Heart right ventricle (tissue), 16 donors: ENCODE results near the gene FAM53A. TPM values are rescaled to one million over a fixed set of nuclear protein-coding genes. Genes with fewer than 3 reads are reported as not detected.

Source experiments
- ATAC-seq, 8 donors: fragments of 200-7000 bp; cut with Tn5 transposase; one replicate each; pipeline ENCODE4 v1.9.1; 2020; ENCODE audit warnings: mild to moderate bottlenecking in 8 of 8, moderate library complexity in 8 of 8, moderate number of reproducible peaks in 1 of 8
- DNase-seq, 2 donors: peaks; one replicate each; pipeline ENCODE4 v3.0.0-alpha.2; 2020
- H3K27ac ChIP-seq, 10 donors: fragments of 200-600 bp; sonication (generic) in 2 of 10; one replicate each; pipeline versions ENCODE4 v1.5.0 to v1.8.0; 2020 to 2022; ENCODE audit warnings: mild to moderate bottlenecking in 3 of 10
- H3K27me3 ChIP-seq, 7 donors: fragments of 200-600 bp; one replicate each; pipeline ENCODE4 v1.8.0; 2021 to 2022; ENCODE audit warnings: mild to moderate bottlenecking in 2 of 7
- H3K36me3 ChIP-seq, 9 donors: fragments of 200-600 bp; sonication (generic) in 1 of 9; one replicate each; pipeline versions ENCODE4 v1.5.0 to v1.8.0; 2020 to 2022; ENCODE audit warnings: mild to moderate bottlenecking in 2 of 9
- H3K4me1 ChIP-seq, 9 donors: fragments of 200-600 bp; sonication (generic) in 1 of 9; one replicate each; pipeline versions ENCODE4 v1.5.0 to v1.8.0; 2020 to 2022; ENCODE audit warnings: mild to moderate bottlenecking in 4 of 9
- H3K4me3 ChIP-seq, 10 donors: fragments of 200-600 bp; sonication (generic) in 2 of 10; one replicate each; pipeline versions ENCODE4 v1.5.0 to v1.8.0; 2020 to 2022; ENCODE audit warnings: mild to moderate bottlenecking in 7 of 10, moderate library complexity in 2 of 10
- H3K9me3 ChIP-seq, 11 donors: fragments of 200-600 bp in 10 of 11; sonication (generic) in 2 of 11; one replicate each; pipeline versions ENCODE4 v1.5.0 to v1.8.0; 2013 to 2022; ENCODE audit warnings: mild to moderate bottlenecking in 2 of 11, control low read depth in 1 of 11, moderate library complexity in 1 of 11
- WGBS, 2 donors: extraction: QIAGEN DNeasy Blood & Tissue Kit; methylation state at CpG; one replicate each; pipeline ENCODE4 v1.1.7; 2013; ENCODE audit warnings: inconsistent platforms in 1 of 2; 5-methylcytosine and 5-hydroxymethylcytosine counted together
- intact Hi-C, 10 donors: fragments of 100-400 bp; cut with DNase I; formaldehyde crosslinking; loops; one replicate each; pipeline versions ENCODE4 v1.11.1 to v1.14.2; 2022
- polyA plus RNA-seq, 2 donors: library from polyadenylated mRNA; stranded (reverse); fragments of 200-250 nt; gene quantifications; one replicate each; pipeline ENCODE4 v1.2.3, GENCODE V29; 2013
- total RNA-seq, 10 donors: library from RNA; stranded (reverse); fragmentation: NEBNext Ultra II Directional in 3 of 10; extraction: Animal tissue kit (Norgen Biotek cat#: 25700) in 3 of 10; gene quantifications; one replicate each; pipeline versions ENCODE4 v1.2.1 to v1.2.4, GENCODE V29; 2021 to 2023
- TF ChIP-seq, protein P1 (sequence below), 9 donors: fragments of 200-600 bp; sonication (generic) in 2 of 9; IDR thresholded peaks; one replicate each; pipeline versions ENCODE4 v1.5.0 to v1.8.0; 2021 to 2022; ENCODE audit warnings: antibody characterized with exemption in 9 of 9, mild to moderate bottlenecking in 5 of 9, moderate library complexity in 1 of 9
- donor health status: Arrhythmogenic right ventricular cardiomyopathy.
- donor health status: ischemic (EF 13 %, LVEDD 7.1; RV severe dilation, severe dysfunction).
- donor health status: healthy with polysubstance abuse.
- donor health status: DM: no; HTN: yes; CAD: no.
- donor health status: DM: no; HTN: no; CAD: no.
- donor health status: ischemic (EF 25% LVEDD 6.9; RV normal size, moderate dysfunction).
- donor health status: ischemic (EF 25% LVEDD 5.7; RV mildly dilated, moderate dysfunction).
- donor health status: healthy.
- donor health status: DM: yes; HTN: yes; CAD: no.
- donor health status: Ischemic cardiomyopathy.
- donor health status: ischemic (EF 35%, LVEDD 5.7; RV mildly dilated, moderate dysfunction).
- donor health status: nonischemic (EF 11% LVEDD 7.7; RV severe dilation, severe dysfunction).
- donor health status: DM: yes; HTN: yes; CAD: no.
- donor health status: PGD.
- donor health status: ischemic (EF 29% LVEDD 5.4; RV normal size, mild dysfunction).
- donor health status: nonischemic (EF 23%, LVEDD 6.1; RV moderate dilation, normal function).

FAM53A gene
- total and polyA plus RNA-seq, 12 donors, result 0.24 to 1.5 (median 0.74) TPM

DNA sequence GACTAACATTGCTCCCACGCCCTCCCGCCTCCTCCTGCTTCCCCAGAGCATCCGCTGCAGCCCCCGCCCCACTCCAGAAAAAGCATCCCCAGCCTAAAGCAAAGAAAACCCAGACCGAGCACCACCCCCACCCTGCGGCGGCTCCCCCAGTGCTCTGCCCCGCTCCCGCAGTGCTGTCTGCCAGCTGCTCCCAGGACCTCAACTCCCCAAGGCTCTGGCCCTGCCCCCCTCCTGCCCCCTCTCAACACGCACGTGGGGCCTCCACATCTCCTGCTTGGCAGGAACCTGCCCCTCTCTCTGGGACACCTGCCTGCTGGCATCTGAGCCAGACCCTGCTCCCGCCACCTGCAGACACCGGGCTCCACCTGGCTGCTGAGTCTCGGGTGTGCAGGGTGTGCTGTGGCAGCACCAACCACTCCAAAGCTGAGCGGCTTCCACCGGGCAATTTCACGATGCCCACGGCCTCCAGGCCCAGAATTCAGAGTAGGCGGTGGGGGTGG lies 79.4 kb downstream of the FAM53A start:
- Histone ChIP-seq H3K4me3 (no peak overlapping the region), H3K9me3 (no peaks in the 10 kb centered on the region), H3K27ac (no peak overlapping the region), H3K36me3 (no peaks in the 10 kb centered on the region), H3K27me3 (peaks cover 0 to 58% (median 33%) of the 10 kb centered on the region in 7 donors), H3K4me1 (no peaks in the 10 kb centered on the region)
- intact Hi-C loops, result no loop called here
- TF ChIP-seq, protein P1, sequence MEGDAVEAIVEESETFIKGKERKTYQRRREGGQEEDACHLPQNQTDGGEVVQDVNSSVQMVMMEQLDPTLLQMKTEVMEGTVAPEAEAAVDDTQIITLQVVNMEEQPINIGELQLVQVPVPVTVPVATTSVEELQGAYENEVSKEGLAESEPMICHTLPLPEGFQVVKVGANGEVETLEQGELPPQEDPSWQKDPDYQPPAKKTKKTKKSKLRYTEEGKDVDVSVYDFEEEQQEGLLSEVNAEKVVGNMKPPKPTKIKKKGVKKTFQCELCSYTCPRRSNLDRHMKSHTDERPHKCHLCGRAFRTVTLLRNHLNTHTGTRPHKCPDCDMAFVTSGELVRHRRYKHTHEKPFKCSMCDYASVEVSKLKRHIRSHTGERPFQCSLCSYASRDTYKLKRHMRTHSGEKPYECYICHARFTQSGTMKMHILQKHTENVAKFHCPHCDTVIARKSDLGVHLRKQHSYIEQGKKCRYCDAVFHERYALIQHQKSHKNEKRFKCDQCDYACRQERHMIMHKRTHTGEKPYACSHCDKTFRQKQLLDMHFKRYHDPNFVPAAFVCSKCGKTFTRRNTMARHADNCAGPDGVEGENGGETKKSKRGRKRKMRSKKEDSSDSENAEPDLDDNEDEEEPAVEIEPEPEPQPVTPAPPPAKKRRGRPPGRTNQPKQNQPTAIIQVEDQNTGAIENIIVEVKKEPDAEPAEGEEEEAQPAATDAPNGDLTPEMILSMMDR (IDR thresholded peaks at IDR 0.05), result peak in 2 of 9 donors; percentile 8 to 36
- WGBS, 2 donors, result 35 to 40% methylated on average over 19 of the region's 19 CpGs
- DNase-seq (peak in 1 of 2 donors; percentile 7), ATAC-seq (peak in 5 of 8 donors; percentile 7 to 32 (median 10))

DNA sequence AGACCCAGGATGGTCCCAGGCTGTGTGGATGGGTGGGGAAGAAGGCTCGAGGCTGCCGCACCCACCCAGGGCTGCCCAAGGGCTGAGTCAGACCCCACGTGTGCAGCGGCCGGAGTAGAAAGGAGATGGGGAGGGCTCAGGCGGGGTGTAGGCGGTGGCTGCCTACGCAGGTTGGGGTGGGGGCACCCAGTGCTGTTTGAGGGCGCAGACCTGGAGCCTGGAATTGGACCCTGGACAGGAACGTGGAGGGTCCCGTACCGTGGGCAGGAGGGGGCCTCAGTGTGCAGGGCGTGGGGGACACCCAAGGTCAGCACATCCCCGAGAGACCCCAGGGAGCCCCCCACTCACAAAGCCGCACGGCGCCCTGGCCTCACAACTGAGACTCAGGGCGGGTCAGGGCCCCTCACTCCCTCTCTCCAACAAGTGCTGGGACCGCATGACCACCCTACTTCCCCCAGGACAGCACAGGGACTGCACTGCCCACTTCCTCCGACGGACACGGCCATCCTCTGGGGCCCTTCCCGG lies 79.9 kb downstream of the FAM53A start:
- WGBS, 2 donors, result 44 to 53% methylated on average over 17 to 23 of the region's 23 CpGs
- peak in 3 of 8 donors; percentile 22 to 27 (median 24) for ATAC-seq
- peak in 1 of 2 donors; percentile 4 for DNase-seq
- no peaks in the 10 kb centered on the region for H3K36me3 ChIP-seq
- peaks cover 0 to 63% (median 33%) of the 10 kb centered on the region in 7 donors for H3K27me3 ChIP-seq
- no peak overlapping the region for H3K27ac ChIP-seq
- TF ChIP-seq, protein P1 (IDR thresholded peaks at IDR 0.05), result no peak
- H3K4me1 ChIP-seq, result no peaks in the 10 kb centered on the region
- H3K4me3 ChIP-seq, result no peak overlapping the region
- intact Hi-C loops, result no loop called here
- no peaks in the 10 kb centered on the region for H3K9me3 ChIP-seq

DNA sequence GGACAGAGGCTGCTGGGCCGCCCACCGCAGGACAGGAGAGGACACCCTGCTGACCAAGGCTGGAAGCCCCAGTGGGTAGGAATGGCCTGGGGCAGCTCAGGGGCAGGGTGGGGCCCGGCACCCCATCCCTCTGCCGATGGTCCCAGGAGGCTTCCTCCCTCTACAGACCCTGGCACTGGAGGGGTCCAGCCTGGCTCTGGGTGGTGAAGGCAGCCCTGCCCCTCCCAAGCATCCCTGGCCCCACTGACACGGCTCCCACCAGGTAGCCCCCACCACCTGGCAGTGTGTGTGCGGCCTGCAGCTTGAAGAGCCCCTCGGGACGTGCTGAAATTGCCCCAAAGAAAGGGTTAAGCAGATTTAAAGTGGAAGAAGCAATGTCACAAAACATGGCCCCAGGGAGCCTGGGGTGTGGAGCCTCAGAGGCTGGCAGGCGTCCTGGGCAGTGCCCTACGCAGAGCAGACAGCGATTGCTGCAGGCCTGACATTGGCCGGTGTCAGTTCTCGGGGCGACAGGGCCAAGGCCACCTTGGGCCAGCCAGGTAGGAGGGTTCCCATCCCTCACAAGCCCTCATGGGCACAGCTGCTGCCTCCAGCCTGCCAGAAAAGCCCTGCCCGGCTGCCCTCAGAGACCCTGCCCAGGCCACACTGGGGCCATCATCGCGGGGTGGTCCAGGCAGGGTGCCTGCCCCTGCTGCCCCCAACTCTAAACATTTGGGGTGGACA lies 80.5 kb downstream of the FAM53A start:
- H3K36me3 ChIP-seq, result no peaks in the 10 kb centered on the region
- peaks cover 0 to 67% (median 33%) of the 10 kb centered on the region in 7 donors for H3K27me3 ChIP-seq
- intact Hi-C loops, result no loop called here
- ATAC-seq, result peak in 1 of 8 donors; percentile 16
- DNase-seq, result peak in 1 of 2 donors; percentile 6
- no peaks in the 10 kb centered on the region for H3K9me3 ChIP-seq
- TF ChIP-seq, protein P1 (IDR thresholded peaks at IDR 0.05), result no peak
- 75 to 80% methylated on average over 17 of the region's 17 CpGs for WGBS, 2 donors
- no peaks in the 10 kb centered on the region for H3K4me1 ChIP-seq
- no peak overlapping the region for H3K27ac ChIP-seq
- H3K4me3 ChIP-seq, result no peak overlapping the region

DNA sequence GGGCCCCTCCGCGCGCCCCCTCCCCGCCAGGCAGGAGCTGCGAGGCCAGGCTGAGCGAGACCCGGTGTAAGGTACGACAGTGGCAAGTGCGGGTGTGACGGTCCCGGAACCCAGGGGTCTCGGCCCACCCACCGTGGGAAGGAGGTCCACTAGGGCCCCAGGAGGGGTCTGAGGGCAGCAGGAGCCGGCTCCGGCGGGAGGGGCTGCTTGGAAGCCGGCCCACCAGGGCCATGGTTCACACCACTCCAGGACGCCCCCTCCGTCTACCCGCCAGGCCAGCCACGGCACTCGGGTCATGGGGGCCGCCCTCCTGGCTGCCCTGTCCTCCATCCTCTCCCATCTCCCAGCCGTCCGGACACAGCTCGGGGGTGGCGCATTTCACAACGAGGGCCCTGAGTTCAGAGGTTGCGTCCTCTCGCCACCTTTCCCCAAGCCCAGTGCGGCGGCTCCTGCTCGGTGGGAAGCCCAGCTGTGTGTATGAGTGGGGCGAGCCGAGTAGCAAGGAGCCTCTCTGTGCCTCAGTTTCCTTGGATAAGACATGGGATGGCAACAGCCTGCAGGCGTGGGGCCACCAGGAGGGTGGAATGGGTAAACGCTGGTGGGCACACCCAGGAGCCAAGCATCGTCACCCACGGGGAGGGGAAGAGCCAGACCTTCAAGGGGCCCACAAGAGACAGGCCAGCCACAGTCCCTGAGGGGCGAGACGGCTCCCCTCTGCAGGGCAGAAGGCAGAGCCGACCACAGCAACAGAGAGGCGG lies 81.3 kb downstream of the FAM53A start:
- peaks cover 0 to 72% (median 38%) of the 10 kb centered on the region in 7 donors for H3K27me3 ChIP-seq
- ATAC-seq (no peak), DNase-seq (peak in 1 of 2 donors; percentile 6)
- intact Hi-C loops, result no loop called here
- H3K4me3 ChIP-seq, result no peak overlapping the region
- no peaks in the 10 kb centered on the region for H3K4me1 ChIP-seq
- 72 to 76% methylated on average over 43 of the region's 43 CpGs for WGBS, 2 donors
- TF ChIP-seq, protein P1 (IDR thresholded peaks at IDR 0.05), result no peak
- H3K27ac ChIP-seq, result no peak overlapping the region
- no peaks in the 10 kb centered on the region for H3K9me3 ChIP-seq
- H3K36me3 ChIP-seq, result no peaks in the 10 kb centered on the region
